Endothelial cell of umbilical vein (primary cell): ENCODE measurements around the gene HDAC3. TPM values are rescaled to one million over a fixed set of nuclear protein-coding genes. Genes with fewer than 3 reads are reported as not detected.

ENCODE experiments used
- BruUV-seq: library from RNA; stranded (reverse); fragments of 400-500 nt; replicated peaks from 2 replicates; lab custom pipeline; 2021; lab: Mats Ljungman, UMichigan
- CTCF ChIA-PET: fragments of 300-600, 350-600 bp; sonication (Branson Sonifier 250); formaldehyde crosslinking; loops from one replicate; lab custom pipeline; 2021; ENCODE audit warnings: antibody characterized with exemption, inconsistent platforms; lab: Charles Lee
- POLR2A ChIA-PET: fragments of 300-600, 350-600 bp; sonication (Branson Sonifier 250); formaldehyde crosslinking; loops from one replicate; lab custom pipeline; 2021; ENCODE audit warnings: antibody characterized with exemption, inconsistent platforms; lab: Charles Lee
- DNase-seq: peaks from one replicate; pipeline ENCODE4 v3.0.0-alpha.2; 2011; ENCODE audit warnings: low read depth, low spot score
- FAIRE-seq: peaks from 2 replicates; lab custom pipeline; 2011; peaks lifted over from hg19 to GRCh38; lab: Jason Lieb, UNC
- H2AFZ ChIP-seq: 2 replicates; pipeline ENCODE4 v1.6.0; 2012; ENCODE audit warnings: low read depth, low read length, control low read depth, inconsistent platforms
- H3K27ac ChIP-seq: 2 replicates; pipeline ENCODE4 v1.5.1; 2011; ENCODE audit warnings: low read depth, mild to moderate bottlenecking, control low read depth, low read length, moderate library complexity; ENCODE audit not compliant: insufficient read depth
- H3K27me3 ChIP-seq, 2 experiments: 2 replicates each; pipeline versions ENCODE4 v1.6.0 to v1.6.1; 2011; ENCODE audit warnings: low read length in 2 of 2, mixed read lengths in 1 of 2; ENCODE audit not compliant: control insufficient read depth in 2 of 2, insufficient read depth in 2 of 2
- H3K36me3 ChIP-seq, 2 experiments: 2 replicates in 1 of 2; 3 replicates in 1 of 2; pipeline ENCODE4 v1.5.1; 2011; ENCODE audit warnings: low read length in 2 of 2, mild to moderate bottlenecking in 1 of 2, moderate library complexity in 1 of 2; ENCODE audit not compliant: control insufficient read depth in 2 of 2, insufficient read depth in 2 of 2; ENCODE audit errors: extremely low read depth in 1 of 2
- H3K4me1 ChIP-seq: 3 replicates; pipeline ENCODE4 v1.5.1; 2011; ENCODE audit warnings: mild to moderate bottlenecking, low read length; ENCODE audit not compliant: control insufficient read depth, insufficient read depth; ENCODE audit errors: extremely low read depth
- H3K4me2 ChIP-seq: 2 replicates; pipeline ENCODE4 v1.6.1; 2011; ENCODE audit warnings: low read length, control low read depth, mixed read lengths; ENCODE audit not compliant: insufficient read depth
- H3K4me3 ChIP-seq, 3 experiments: fragments of 200-600 bp in 1 of 3; sonication (generic), shearing (Covaris generic) in 1 of 3; replicated peaks in 1 of 3; 2 replicates each; pipeline ENCODE4 v1.5.1; 2011 to 2016; ENCODE audit warnings: control low read depth in 3 of 3, low read length in 3 of 3, mild to moderate bottlenecking in 2 of 3, inconsistent platforms in 1 of 3, low read depth in 1 of 3, moderate library complexity in 1 of 3; ENCODE audit not compliant: insufficient read depth in 1 of 3
- H3K79me2 ChIP-seq: 2 replicates; pipeline ENCODE4 v1.6.0; 2012; ENCODE audit warnings: low read length, inconsistent platforms; ENCODE audit not compliant: control insufficient read depth, insufficient read depth
- H3K9ac ChIP-seq: replicated peaks from 2 replicates; pipeline ENCODE3; 2011; ENCODE audit warnings: low read length, control low read depth; ENCODE audit not compliant: insufficient read depth; ENCODE audit errors: extremely low read depth
- H3K9me1 ChIP-seq: replicated peaks from 3 replicates; pipeline ENCODE4 v1.6.0; 2011; ENCODE audit warnings: mild to moderate bottlenecking, low read length; ENCODE audit not compliant: control insufficient read depth, insufficient read depth; ENCODE audit errors: extremely low read depth
- H3K9me3 ChIP-seq: replicated peaks from 2 replicates; pipeline ENCODE4 v1.5.1; 2012; ENCODE audit warnings: low read length, inconsistent platforms; ENCODE audit not compliant: control insufficient read depth, insufficient read depth
- H4K20me1 ChIP-seq: replicated peaks from 2 replicates; pipeline ENCODE3; 2011; ENCODE audit warnings: mild to moderate bottlenecking, low read length; ENCODE audit not compliant: control insufficient read depth, insufficient read depth; ENCODE audit errors: extremely low read depth
- FOS ChIP-seq: IDR thresholded peaks from 2 replicates; pipeline ENCODE4 v1.6.1; 2011; ENCODE audit warnings: mild to moderate bottlenecking, low read length, moderate library complexity, borderline replicate concordance; ENCODE audit not compliant: insufficient read depth
- GATA2 ChIP-seq: IDR thresholded peaks from 2 replicates; pipeline ENCODE4 v1.7.0; 2011; ENCODE audit warnings: low read depth, mild to moderate bottlenecking, moderate library complexity, mixed read lengths, low read length; ENCODE audit not compliant: insufficient read length, insufficient read depth
- JUN ChIP-seq: IDR thresholded peaks from 2 replicates; pipeline ENCODE4 v1.6.1; 2011; ENCODE audit warnings: borderline replicate concordance, low read depth; ENCODE audit not compliant: insufficient read length, insufficient read depth
- MYC ChIP-seq: IDR thresholded peaks from one replicate; pipeline ENCODE4 v1.6.1; 2011; ENCODE audit warnings: mild to moderate bottlenecking, low read depth, low read length
- POLR2A ChIP-seq: IDR thresholded peaks from 2 replicates; pipeline ENCODE4 v1.6.1; 2012; ENCODE audit warnings: low read depth, mild to moderate bottlenecking, control low read depth, low read length
- POLR2AphosphoS5 ChIP-seq: IDR thresholded peaks from 2 replicates; pipeline ENCODE4 v1.6.1; 2012; ENCODE audit warnings: low read depth, mild to moderate bottlenecking, control low read depth, low read length, moderate library complexity; ENCODE audit not compliant: insufficient read depth
- dilution Hi-C: fragments of 300-500 bp; cut with MboI; formaldehyde crosslinking; loops from one replicate; pipeline ENCODE4 v1.15.0; 2019; ENCODE audit warnings: low sequenced_read_pairs; ENCODE audit not compliant: extremely low pct_ligation_motif_present
- intact Hi-C: fragments of 100-400 bp; cut with micrococcal nuclease; formaldehyde crosslinking; loops from one replicate; pipeline ENCODE4 v1.10.0; 2022
- polyA plus RNA-seq, 4 experiments: library from polyadenylated mRNA; depleted of rRNA in 3 of 4; stranded (reverse) in 3 of 4; unstranded in 1 of 4; fragments of >200 nt; gene quantifications; 2 replicates each; pipeline versions ENCODE4 v1.2.1 to v1.2.3, GENCODE V29; 2011 to 2012; ENCODE audit warnings: missing spikeins in 1 of 4
- total RNA-seq: library from RNA; stranded (reverse); gene quantifications from 2 replicates; pipeline ENCODE4 v1.2.3, GENCODE V29; 2021
- TF ChIP-seq, protein P1 (sequence below): IDR thresholded peaks from 2 replicates; pipeline ENCODE4 v1.6.1; 2011; ENCODE audit not compliant: insufficient read depth, insufficient read length
- TF ChIP-seq, protein P2 (sequence below), 2 donors: IDR thresholded peaks; 1 replicate in 1 of 2; 2 replicates in 1 of 2; pipeline ENCODE4 v1.5.1; 2011; ENCODE audit warnings: low read length in 2 of 2, mild to moderate bottlenecking in 2 of 2, moderate library complexity in 2 of 2, control low read depth in 1 of 2, inconsistent platforms in 1 of 2, low read depth in 1 of 2; ENCODE audit not compliant: insufficient read depth in 1 of 2; ENCODE audit errors: extremely low read depth in 1 of 2

The HDAC3 gene
- total and polyA plus RNA-seq, 2 donors (not counting 3 experiments of a cell fraction or from before 2014, with no cell fraction given) = 58.5 to 75.5 TPM

DNA sequence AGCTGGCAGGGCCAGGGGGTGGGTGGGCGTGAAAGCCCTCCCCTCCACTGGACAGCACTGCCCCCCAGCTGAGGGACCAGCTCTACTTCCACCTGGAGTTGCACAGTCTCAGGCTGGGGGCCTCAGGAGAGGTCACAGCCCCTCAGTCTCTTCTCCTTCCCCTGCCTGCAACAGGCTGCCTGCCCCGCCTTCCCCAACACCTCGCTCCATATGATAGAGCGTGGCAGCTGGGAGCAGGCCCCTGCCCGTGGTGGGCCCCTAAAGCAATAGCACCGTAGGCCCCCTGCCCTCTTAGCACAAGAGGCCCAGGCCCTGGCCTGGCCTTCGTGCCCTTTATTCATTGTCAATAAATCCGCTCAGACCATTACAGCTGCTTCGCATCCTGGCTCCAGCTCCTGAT is 4.0 kb upstream of the HDAC3 start:
- no peaks in the 10 kb centered on the region for H3K9me1 ChIP-seq
- peaks cover 9% of the 10 kb centered on the region for H3K79me2 ChIP-seq
- DNase-seq = no peak
- H3K27ac ChIP-seq = no peak overlapping the region
- H3K4me2 ChIP-seq = no peak overlapping the region
- intact Hi-C loops = no loop called here
- no peak overlapping the region for H2AFZ ChIP-seq
- H3K27me3 ChIP-seq = no peaks in the 10 kb centered on the region
- POLR2A ChIA-PET = no interaction called here
- dilution Hi-C loops = no loop called here
- H3K9me3 ChIP-seq = no peaks in the 10 kb centered on the region
- no peak overlapping the region for H3K4me3 ChIP-seq
- CTCF ChIA-PET = interaction anchor here (1.4 to 14.7 kb wide), 4 partner anchors 10 to 49 kb away, joined by 3 to 163 read pairs (median 30); partner anchors contain the start of genes DIAPH1 and FCHSD1
- no peak overlapping the region for H3K9ac ChIP-seq
- peaks cover 18% of the 10 kb centered on the region for H3K4me1 ChIP-seq
- no TSS peak for BruUV-seq
- no peak for FAIRE-seq
- TF ChIP-seq, protein P1, sequence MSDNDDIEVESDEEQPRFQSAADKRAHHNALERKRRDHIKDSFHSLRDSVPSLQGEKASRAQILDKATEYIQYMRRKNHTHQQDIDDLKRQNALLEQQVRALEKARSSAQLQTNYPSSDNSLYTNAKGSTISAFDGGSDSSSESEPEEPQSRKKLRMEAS = no peak
- TF ChIP-seq JUN (no peak), FOS (no peak), MYC (no peak), POLR2AphosphoS5 (no peak), POLR2A (no peak), GATA2 (no peak)
- TF ChIP-seq, protein P2, sequence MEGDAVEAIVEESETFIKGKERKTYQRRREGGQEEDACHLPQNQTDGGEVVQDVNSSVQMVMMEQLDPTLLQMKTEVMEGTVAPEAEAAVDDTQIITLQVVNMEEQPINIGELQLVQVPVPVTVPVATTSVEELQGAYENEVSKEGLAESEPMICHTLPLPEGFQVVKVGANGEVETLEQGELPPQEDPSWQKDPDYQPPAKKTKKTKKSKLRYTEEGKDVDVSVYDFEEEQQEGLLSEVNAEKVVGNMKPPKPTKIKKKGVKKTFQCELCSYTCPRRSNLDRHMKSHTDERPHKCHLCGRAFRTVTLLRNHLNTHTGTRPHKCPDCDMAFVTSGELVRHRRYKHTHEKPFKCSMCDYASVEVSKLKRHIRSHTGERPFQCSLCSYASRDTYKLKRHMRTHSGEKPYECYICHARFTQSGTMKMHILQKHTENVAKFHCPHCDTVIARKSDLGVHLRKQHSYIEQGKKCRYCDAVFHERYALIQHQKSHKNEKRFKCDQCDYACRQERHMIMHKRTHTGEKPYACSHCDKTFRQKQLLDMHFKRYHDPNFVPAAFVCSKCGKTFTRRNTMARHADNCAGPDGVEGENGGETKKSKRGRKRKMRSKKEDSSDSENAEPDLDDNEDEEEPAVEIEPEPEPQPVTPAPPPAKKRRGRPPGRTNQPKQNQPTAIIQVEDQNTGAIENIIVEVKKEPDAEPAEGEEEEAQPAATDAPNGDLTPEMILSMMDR (IDR thresholded peaks at IDR 0.05; ENCODE audit: extremely low read depth in 1 of 2, insufficient read depth in 1 of 2, low read depth in 1 of 2, low read length in 2 of 2) = no peak
- peaks cover 0 to 13% of the 10 kb centered on the region in 2 experiments for H3K36me3 ChIP-seq
- H4K20me1 ChIP-seq = no peaks in the 10 kb centered on the region
